ENCODE results near the gene MSTO1.
"Not testable (repeated sequence)": the region's sequence is repeated elsewhere in the genome, so short reads cannot be mapped to it uniquely, and the experiment has no call there.

Gene MSTO1

DNA sequence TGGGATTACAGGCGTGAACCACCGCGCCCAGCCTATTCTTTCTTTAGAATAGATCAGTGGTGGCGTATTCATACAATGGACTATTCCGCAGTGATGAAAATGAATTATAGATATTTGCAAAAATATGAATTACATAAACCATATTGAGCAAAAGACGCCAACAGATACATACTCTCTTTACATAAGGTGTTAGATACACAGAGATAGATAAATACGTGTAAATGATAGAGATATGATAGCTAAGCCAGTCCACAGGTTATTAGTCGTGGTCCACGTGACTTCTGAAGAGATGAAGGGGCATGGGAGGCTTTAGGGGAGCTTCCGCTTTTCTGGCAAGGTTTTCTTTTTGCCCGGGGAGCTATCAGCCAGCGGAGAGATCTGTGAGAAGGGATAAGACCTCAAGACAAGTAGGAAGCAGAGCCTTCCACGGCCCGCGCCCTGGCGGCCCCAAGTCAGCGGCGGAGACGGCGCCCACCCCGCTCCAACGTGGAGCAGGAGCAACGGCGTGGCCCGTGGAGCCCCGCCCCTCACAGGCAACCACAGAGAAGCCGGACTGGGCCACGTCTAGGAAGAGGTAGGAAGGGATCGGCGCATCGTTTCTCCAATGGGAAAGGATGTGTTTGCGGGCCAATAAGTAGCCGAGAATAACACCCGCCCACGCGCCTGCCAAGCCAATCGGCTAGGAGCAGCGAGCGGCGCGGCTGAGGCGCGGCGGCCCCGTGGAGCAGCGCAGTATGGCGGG lies at the start of gene MSTO1:
MSTO1 (plus strand) TSS at position 704 of the 742 bp plus-strand sequence; CDS start at position 735, 31 bp downstream.
- no peaks in the 10 kb centered on the region for H3K9me3 ChIP-seq (ENCODE audit: low read length)
- no peaks in the 10 kb centered on the region for H3K27me3 ChIP-seq (ENCODE audit: control insufficient read depth in 1 of 2, insufficient read depth in 2 of 2, low read length in 2 of 2)
- H3K36me3 ChIP-seq (ENCODE audit: insufficient read depth, low read length), result no peaks in the 10 kb centered on the region
- H3K4me3 ChIP-seq (ENCODE audit: low read depth in 1 of 2, low read length in 2 of 2), result peak within 1 kb of the TSS; percentile 65 to 72
- H3K27ac ChIP-seq (ENCODE audit: low read depth, low read length), result peak within 1 kb of the TSS; percentile 57
- H3K9ac ChIP-seq (ENCODE audit: low read length), result no peak within 1 kb of the TSS
- H3K4me1 ChIP-seq (ENCODE audit: insufficient read depth, low read length), result no peaks in the 10 kb centered on the region

DNA sequence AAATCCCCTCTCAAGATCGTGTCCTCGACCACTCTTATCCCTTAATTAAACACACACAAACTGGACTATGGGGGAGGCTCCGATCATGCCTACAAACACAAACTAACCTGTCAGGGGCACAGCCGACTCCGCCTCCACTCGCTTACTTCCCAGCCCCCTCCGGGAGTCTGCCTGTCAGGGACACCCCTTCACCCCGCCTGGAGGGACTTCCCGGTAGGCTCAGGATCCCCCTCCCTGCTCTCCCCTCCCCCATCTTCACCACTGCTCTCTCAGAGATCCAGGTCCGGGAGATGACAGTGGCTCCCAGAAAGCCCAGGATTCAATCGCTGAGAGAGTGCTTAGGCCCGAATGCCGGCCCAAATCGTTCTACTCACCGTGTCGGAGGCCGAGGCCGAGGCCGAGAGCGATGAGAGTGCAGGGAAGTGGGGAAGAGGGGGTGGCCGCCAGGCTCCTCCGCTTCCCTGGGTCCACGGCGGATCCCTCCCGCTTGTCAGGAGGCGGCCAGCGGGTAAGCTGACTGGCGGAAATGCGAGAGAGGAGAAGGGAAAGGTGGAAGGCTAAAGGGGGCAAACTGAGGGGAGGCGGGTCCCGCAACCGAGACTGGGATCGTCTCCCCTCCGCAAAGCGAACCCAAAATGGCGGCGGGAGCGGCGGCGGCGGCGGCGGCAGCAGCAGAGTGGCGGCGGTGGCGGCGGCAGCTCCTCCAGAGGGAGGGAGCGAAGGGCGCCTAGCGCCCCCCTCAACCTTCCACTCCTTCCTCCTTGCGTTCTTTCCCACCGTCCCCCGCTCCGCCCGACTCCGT lies 48.0 kb upstream of the MSTO1 start:
- not testable (repeated sequence) for H3K9me3 ChIP-seq (ENCODE audit: low read length); H3K36me3 ChIP-seq (ENCODE audit: insufficient read depth, low read length); H3K27me3 ChIP-seq (ENCODE audit: control insufficient read depth in 1 of 2, insufficient read depth in 2 of 2, low read length in 2 of 2)
- peak overlapping the region; percentile 82 to 95 for H3K4me3 ChIP-seq (ENCODE audit: low read depth in 1 of 2, low read length in 2 of 2)
- peak overlapping the region; percentile 95 for H3K27ac ChIP-seq (ENCODE audit: low read depth, low read length)
- peak overlapping the region; percentile 53 for H3K9ac ChIP-seq (ENCODE audit: low read length)
- peaks cover 26% of the 10 kb centered on the region for H3K4me1 ChIP-seq (ENCODE audit: insufficient read depth, low read length)

DNA sequence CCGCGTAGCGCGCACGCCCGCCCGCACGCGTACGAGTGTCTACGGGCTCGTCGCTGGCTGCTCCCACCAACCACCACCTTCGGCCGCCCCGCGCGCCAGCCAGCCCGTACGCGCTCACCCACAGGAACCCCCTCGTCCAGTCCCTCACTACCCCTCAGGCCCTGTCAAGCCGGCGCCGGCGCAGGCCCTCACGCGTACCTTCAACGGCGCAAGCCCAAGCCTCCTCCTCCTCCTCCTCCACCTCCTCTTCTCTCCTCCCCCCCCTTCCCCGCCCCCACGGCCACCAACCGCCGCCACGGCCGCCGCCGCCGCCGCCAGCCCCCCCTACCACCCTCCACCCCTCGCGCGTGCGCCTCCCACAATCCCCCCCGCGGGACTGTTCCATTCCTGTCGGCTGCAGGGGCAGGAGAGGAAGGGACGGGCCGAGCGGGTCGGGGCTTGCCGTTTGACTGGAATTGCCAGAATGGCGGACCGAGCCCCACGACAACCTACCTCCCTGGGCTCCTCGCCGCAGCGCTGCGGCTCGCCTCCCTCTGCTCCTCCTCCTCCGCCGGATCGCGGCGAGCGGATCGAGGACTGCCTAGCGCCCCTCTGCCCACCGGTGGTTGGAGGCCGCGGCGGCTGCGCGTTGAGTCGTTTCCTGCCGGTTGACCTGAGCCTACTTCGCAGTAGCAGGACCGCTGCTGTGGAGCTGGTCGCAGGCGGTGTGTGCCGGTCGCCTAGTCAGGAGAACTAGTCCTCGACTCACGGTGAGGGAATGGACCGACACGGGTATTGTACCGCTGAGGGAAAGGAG lies 47.2 kb upstream of the MSTO1 start, which contains the start of gene ASH1L:
ASH1L (minus strand) TSS at position 223 of the 796 bp plus-strand sequence. CDS start 41,284 bp downstream, outside the sequence.
- peak within 1 kb of the TSS; percentile 80 for H3K9ac ChIP-seq (ENCODE audit: low read length)
- H3K4me3 ChIP-seq (ENCODE audit: low read depth in 1 of 2, low read length in 2 of 2), result peak within 1 kb of the TSS; percentile 82 to 95
- no peaks in the 10 kb centered on the region for H3K9me3 ChIP-seq (ENCODE audit: low read length)
- no peaks in the 10 kb centered on the region for H3K27me3 ChIP-seq (ENCODE audit: control insufficient read depth in 1 of 2, insufficient read depth in 2 of 2, low read length in 2 of 2)
- H3K27ac ChIP-seq (ENCODE audit: low read depth, low read length), result peak within 1 kb of the TSS; percentile 98
- H3K4me1 ChIP-seq (ENCODE audit: insufficient read depth, low read length), result peaks cover 26% of the 10 kb centered on the region
- H3K36me3 ChIP-seq (ENCODE audit: insufficient read depth, low read length), result no peaks in the 10 kb centered on the region

DNA sequence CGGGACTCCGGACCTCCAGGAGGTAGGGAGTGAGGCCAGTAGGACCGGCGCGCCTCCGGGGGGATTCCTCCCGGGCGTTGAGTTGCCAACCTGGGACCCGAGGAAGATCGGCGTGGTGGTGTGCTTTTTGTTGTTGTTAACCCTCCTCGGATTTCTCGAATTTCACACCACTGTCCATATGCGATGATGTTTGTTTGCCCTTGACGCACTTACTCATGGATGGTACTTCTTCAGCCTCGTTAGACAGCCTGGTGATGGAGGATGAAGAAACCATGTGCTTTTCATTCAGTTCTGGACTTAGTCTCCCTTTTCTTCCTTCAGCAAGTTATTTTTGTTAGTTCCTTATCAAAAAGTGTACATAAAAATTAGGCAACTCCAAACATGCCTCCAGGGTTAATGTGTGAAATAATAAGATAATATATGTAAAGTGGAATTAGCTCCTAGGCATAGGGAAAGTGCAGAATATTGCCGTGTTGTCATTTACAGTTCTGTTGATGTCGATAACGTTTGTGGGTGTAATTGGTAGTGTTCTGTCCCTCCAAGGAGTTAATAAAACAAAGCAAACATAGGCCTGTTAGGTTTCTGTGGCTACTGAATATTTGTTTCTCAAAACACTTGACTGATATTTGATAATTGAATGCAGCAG lies 46.5 kb upstream of the MSTO1 start:
- H3K27me3 ChIP-seq (ENCODE audit: control insufficient read depth in 1 of 2, insufficient read depth in 2 of 2, low read length in 2 of 2); H3K36me3 ChIP-seq (ENCODE audit: insufficient read depth, low read length); H3K9me3 ChIP-seq (ENCODE audit: low read length): not testable (repeated sequence)
- H3K9ac ChIP-seq (ENCODE audit: low read length), result peak overlapping the region; percentile 80
- H3K4me1 ChIP-seq (ENCODE audit: insufficient read depth, low read length), result peaks cover 26% of the 10 kb centered on the region
- H3K27ac ChIP-seq (ENCODE audit: low read depth, low read length), result peak overlapping the region; percentile 98
- H3K4me3 ChIP-seq (ENCODE audit: low read depth in 1 of 2, low read length in 2 of 2), result peak overlapping the region; percentile 77 to 95

DNA sequence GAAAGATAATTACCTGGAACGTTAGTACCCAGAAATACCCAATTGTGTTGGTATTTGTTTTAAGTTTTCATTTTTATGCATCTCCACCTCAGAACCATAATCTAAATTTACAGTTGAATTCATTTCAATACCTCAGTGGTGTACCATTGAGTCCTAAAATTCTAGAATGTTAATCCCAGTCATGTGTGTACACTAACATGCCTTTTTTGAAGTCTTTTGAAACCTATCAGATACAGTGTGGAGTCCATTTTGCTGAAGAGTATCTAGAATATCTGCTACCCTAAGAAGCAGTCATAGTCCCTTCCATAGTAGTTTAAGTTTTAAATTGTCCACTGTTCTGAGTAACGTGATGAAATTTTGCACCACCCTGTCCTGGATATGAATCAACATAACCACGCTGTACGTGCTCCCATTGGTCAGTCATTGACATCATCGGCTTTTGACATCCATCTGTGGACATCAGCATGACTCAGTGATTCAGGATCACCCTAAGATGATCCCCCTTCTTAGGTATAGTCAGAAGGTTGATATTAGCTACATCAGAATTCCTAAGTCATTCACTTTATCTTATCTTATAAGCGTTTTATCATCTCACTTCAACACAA lies 39.9 kb upstream of the MSTO1 start:
- Histone ChIP-seq H3K27me3 (ENCODE audit: control insufficient read depth in 1 of 2, insufficient read depth in 2 of 2, low read length in 2 of 2) (no peaks in the 10 kb centered on the region), H3K4me1 (ENCODE audit: insufficient read depth, low read length) (no peaks in the 10 kb centered on the region), H3K9ac (ENCODE audit: low read length) (no peak overlapping the region), H3K36me3 (ENCODE audit: insufficient read depth, low read length) (no peaks in the 10 kb centered on the region), H3K9me3 (ENCODE audit: low read length) (no peaks in the 10 kb centered on the region), H3K27ac (ENCODE audit: low read depth, low read length) (no peak overlapping the region), H3K4me3 (ENCODE audit: low read depth in 1 of 2, low read length in 2 of 2) (no peak overlapping the region)

DNA sequence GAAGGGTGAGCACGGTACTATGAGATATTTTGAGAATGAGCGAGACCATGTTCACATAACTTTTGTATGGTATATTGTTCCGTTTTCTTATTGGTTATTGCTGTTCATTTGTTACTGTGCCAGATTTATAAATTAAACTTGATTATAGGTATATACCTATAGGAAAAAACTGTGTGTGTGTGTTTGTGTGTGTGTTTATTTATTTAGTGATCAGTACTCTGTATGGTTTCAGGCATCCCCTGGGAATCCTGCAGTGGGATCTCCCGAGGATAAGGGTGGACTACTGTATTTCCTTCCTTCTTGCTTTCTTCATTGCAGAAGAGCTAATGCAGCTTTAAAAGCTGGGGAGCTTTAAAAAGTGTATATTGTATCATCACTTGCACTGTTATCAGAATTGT lies 39.4 kb upstream of the MSTO1 start:
- Histone ChIP-seq H3K27me3 (ENCODE audit: control insufficient read depth in 1 of 2, insufficient read depth in 2 of 2, low read length in 2 of 2) (no peaks in the 10 kb centered on the region), H3K4me3 (ENCODE audit: low read depth in 1 of 2, low read length in 2 of 2) (no peak overlapping the region), H3K9me3 (ENCODE audit: low read length) (no peaks in the 10 kb centered on the region), H3K27ac (ENCODE audit: low read depth, low read length) (no peak overlapping the region), H3K4me1 (ENCODE audit: insufficient read depth, low read length) (no peaks in the 10 kb centered on the region), H3K9ac (ENCODE audit: low read length) (no peak overlapping the region), H3K36me3 (ENCODE audit: insufficient read depth, low read length) (no peaks in the 10 kb centered on the region)

DNA sequence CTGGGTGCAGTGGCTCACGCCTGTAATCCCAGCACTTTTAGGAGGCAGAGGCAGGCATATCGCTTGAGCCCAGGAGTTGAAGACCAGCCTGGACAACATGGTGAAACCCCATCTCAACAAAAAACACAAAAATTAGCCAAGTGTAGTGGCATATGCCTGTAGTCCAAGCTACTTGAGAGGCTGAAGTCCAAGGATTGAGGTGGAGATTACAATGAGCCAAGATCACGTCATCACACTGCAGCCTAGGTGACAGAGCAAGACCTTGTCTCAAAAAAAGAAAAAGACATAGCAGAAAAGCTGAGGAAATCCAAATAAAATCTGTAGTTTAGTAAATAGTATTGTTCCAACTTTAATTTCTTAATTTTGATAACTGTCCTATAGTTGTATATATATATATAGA lies 35.9 kb upstream of the MSTO1 start:
- Histone ChIP-seq H3K9ac (ENCODE audit: low read length) (no peak overlapping the region), H3K4me1 (ENCODE audit: insufficient read depth, low read length) (no peaks in the 10 kb centered on the region), H3K27me3 (ENCODE audit: control insufficient read depth in 1 of 2, insufficient read depth in 2 of 2, low read length in 2 of 2) (no peaks in the 10 kb centered on the region), H3K9me3 (ENCODE audit: low read length) (no peaks in the 10 kb centered on the region), H3K27ac (ENCODE audit: low read depth, low read length) (no peak overlapping the region), H3K4me3 (ENCODE audit: low read depth in 1 of 2, low read length in 2 of 2) (no peak overlapping the region), H3K36me3 (ENCODE audit: insufficient read depth, low read length) (no peaks in the 10 kb centered on the region)

DNA sequence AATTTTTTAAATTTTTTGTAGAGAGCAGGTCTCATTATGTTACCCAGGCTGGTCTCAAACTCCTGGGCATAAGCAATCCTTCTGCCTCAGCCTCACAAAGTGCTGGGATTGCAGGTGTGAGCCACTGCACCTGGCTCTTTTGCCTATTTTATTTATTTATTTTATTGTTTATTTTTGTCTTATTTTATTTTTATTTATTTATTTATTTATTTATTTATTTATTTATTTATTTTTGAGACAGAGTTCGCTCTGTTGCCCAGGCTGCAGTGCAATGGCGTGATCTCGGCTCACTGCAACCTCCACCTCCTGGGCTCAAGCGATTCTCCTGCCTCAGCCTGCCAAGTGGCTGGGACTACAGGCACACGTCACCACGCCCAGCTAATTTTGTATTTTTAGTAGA lies 34.4 kb upstream of the MSTO1 start:
- not testable (repeated sequence) for H3K9ac ChIP-seq (ENCODE audit: low read length); H3K36me3 ChIP-seq (ENCODE audit: insufficient read depth, low read length); H3K9me3 ChIP-seq (ENCODE audit: low read length); H3K27ac ChIP-seq (ENCODE audit: low read depth, low read length); H3K4me1 ChIP-seq (ENCODE audit: insufficient read depth, low read length); H3K4me3 ChIP-seq (ENCODE audit: low read depth in 1 of 2, low read length in 2 of 2); H3K27me3 ChIP-seq (ENCODE audit: control insufficient read depth in 1 of 2, insufficient read depth in 2 of 2, low read length in 2 of 2)

DNA sequence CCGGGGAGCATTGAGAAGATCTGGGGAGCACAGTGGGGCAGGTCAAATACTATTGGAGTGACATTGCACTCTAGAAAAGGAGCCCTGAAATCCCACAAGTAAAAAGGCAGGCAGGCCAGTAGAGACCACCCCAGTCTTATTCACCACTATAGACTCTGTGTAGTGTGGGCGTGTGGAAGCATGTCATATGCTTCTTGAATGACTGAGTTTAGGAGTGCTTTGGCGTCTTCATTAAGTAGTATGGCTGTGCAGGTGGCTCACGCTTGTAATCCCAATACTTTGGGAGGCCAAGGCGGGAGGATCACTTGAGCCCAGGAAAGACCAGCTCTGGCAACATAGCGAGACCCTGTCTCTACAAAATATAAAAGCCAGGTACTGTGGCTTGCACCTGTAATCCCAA lies 26.2 kb upstream of the MSTO1 start:
- not testable (repeated sequence) for H3K9ac ChIP-seq (ENCODE audit: low read length); H3K27me3 ChIP-seq (ENCODE audit: control insufficient read depth in 1 of 2, insufficient read depth in 2 of 2, low read length in 2 of 2); H3K4me1 ChIP-seq (ENCODE audit: insufficient read depth, low read length); H3K9me3 ChIP-seq (ENCODE audit: low read length); H3K36me3 ChIP-seq (ENCODE audit: insufficient read depth, low read length); H3K27ac ChIP-seq (ENCODE audit: low read depth, low read length); H3K4me3 ChIP-seq (ENCODE audit: low read depth in 1 of 2, low read length in 2 of 2)

DNA sequence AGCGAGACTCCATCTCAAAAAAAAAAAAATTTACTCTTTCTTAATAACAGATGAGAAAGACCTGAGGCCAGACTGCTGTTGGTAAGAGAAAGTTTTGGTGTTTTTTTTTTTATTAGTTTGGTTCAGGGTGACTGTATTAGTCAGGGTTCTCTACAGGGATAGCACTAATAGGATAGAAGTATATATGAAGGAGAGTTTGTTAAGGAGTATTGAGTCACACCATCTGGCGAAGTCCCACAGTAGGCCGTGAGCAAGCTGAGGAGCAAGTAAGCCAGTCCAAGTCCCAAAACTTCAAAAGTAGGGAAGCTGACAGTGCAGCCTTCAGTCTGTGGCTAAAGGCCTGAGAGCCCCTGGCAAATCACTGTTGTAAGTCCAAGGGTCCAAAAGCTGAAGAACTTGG lies 20.7 kb upstream of the MSTO1 start:
- H3K4me3 ChIP-seq (ENCODE audit: low read depth in 1 of 2, low read length in 2 of 2); H3K9me3 ChIP-seq (ENCODE audit: low read length); H3K27me3 ChIP-seq (ENCODE audit: control insufficient read depth in 1 of 2, insufficient read depth in 2 of 2, low read length in 2 of 2); H3K27ac ChIP-seq (ENCODE audit: low read depth, low read length); H3K9ac ChIP-seq (ENCODE audit: low read length); H3K4me1 ChIP-seq (ENCODE audit: insufficient read depth, low read length); H3K36me3 ChIP-seq (ENCODE audit: insufficient read depth, low read length): not testable (repeated sequence)
